RPMI8226 (cell line): ENCODE data around the gene GOPC.
"Not testable (repeated sequence)": the region's sequence is repeated elsewhere in the genome, so short reads cannot be mapped to it uniquely, and the experiment has no call there.

ENCODE experiments used
- DNase-seq: peaks from one replicate; pipeline ENCODE4 v3.0.0-alpha.2; 2015

Gene GOPC

DNA sequence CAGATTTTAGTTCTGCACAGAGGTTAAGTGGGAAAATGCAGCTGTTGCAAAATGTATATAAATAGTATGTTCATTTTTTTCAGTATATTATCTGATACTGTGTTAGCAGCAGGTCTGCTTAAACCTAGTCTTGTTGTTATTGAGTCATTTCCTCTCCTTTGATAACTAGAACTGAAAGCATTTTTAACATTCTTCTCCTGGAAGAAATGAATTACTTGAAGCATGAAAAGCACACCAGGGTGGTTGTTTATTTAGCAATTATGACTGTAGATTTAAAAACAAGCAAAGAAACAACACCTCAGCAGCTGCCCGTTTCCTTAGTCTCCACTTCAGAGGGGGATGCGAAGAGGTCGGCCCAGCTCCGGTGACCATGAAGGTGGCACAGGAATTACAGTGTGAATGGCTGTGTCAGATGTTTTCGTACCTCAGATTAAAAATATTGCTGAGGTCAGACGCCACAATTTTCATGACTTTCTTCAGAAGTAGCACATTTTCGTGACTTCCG is 53.5 kb downstream of the GOPC start:
- DNase-seq = no peak

DNA sequence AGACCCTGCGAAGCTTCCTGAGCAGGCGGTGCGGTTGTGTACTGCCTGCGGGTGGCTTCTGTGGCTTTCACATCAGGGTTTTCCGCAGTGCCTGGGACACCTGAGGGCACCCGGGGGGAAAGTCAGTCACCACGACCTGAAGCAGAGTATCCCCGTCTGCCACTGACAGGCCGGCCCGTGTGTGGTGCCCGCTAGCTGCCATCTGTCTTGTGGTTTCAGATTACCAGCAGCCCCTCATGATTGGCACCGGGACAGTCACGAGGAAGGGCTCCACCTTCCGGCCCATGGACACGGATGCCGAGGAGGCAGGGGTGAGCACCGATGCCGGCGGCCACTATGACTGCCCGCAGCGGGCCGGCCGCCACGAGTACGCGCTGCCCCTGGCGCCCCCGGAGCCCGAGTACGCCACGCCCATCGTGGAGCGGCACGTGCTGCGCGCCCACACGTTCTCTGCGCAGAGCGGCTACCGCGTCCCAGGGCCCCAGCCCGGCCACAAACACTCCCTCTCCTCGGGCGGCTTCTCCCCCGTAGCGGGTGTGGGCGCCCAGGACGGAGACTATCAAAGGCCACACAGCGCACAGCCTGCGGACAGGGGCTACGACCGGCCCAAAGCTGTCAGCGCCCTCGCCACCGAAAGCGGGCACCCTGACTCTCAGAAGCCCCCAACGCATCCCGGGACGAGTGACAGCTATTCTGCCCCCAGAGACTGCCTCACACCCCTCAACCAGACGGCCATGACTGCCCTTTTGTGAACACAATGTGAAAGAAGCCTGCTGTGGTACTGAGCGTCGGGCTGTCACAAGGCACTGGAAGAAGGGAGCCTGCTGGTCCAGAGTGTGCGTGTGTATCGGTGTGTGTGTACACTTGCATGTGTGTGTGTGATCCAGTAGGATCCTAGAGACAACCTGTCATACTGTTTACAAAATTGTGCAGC is 54.4 kb downstream of the GOPC start:
- no peak for DNase-seq

DNA sequence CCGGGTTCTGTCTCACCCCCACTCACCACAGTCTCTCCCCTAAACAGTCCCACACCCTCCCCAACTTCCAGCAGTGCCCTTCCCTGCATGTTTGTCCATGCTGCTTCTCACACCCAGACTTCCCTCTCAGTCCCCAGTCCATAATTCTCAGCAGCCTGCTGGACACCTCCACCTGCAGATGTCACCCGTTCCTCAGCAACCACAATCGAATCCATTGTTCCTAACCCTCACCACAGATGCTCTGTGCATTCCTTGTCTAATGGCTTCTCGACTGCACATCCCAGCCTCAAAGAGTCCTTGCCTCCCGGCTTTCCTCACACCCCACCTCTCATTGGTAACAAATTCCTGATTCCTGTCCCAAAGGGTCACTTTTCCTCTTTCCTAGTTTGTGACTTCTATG is 55.6 kb downstream of the GOPC start:
- DNase-seq = no peak

DNA sequence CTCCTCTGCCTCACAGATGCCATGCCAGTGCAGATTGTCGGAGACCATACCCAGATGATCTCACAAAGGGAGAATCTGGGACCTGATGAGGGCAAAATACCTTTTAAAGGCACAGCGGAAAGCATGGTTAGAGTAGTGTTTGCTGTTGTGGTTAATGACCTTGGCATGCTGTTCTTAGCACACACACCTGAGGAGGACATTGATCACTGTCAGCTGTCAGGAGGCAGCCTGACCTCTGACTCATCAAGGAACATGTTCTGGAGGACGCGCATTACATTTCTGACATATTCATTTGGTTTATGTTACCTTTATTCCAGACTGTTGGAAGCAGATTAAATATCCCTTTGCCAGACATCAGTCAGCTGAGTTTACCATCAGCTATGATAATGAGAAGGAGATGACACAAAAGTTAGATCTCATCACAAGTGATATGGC is 57.1 kb downstream of the GOPC start:
- DNase-seq = no peak

DNA sequence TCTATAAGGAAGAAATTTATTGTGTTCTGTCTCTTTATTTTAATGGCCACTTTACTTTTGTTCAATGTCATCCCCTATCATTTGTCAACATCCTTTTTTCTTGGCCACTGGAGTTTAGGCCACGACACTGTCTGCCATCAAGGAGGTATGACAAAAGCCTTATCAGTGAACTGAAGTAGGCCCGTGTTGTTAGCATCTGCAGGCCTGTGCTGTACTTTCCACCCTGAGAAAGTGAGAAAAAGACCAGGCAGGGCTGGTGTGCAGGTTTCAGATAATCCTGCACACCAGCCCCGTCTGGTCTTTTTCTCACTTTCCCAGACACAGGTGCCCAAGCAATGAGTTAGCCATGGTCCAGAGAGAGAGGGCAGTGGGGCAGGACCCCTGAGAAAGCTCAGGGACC is 57.6 kb downstream of the GOPC start:
- no peak for DNase-seq

DNA sequence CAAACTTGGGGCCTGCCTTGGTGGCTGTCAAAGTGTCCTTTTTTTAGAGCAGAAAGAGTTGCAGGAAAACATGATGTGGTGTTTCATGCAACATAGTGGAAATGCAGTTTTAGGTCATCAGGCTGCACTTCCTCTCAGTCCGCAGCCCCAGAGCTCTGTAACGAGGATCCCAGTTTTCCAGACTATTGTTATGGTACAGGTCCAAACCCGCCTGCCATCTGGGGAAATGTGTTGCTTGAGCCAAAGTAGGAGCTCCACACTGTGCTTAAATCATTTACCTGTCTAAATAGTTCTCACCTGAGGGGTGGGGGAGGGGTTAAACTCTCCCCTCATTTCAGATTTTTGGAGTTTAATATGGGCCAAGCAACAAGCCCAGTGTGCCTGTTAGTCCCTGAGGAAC is 59.8 kb downstream of the GOPC start:
- DNase-seq = no peak

DNA sequence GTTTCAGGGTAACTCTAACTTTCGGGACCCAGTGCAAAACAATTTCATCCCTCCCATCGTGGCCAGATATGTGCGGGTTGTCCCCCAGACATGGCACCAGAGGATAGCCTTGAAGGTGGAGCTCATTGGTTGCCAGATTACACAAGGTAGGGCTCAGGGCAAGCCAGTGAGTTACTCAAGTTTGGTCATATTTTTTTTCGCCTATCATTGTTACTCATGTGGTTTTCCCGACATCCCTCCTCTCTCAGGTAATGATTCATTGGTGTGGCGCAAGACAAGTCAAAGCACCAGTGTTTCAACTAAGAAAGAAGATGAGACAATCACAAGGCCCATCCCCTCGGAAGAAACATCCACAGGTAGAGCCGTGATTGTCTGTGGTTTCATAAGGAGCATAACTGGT is 61.6 kb downstream of the GOPC start:
- no peak for DNase-seq

DNA sequence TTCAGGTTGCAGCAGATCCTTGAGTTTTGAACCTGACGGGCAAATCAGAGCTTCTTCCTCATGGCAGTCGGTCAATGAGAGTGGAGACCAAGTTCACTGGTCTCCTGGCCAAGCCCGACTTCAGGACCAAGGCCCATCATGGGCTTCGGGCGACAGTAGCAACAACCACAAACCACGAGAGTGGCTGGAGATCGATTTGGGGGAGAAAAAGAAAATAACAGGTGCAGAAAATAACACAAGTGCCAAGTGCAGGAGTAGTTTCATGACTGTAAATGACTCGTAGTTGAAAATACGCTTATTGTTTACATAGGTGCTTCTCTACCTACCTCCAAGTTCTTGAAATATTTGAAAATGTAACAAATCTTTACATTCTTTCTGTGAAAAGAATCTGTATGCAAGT is 63.7 kb downstream of the GOPC start:
- no peak for DNase-seq

DNA sequence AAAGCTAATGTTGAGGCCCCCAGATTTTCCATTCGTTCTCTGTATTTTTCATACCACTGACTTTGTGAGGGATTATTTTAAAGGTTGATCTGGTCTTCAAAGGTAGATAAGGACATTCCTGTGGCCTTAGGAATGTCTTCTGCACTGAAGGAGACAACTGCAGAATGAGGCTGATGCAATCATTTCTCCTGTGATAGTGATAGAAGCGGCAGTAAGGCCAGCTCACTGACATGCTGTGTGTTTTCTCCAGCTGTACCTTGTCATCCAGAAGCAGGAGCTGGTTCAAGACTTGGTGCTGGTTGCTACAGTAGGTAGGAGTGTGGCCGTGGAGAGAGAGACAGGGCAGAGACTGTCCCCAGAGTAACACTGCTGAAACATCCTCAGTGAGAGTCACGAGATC is 66.0 kb downstream of the GOPC start:
- no peak for DNase-seq

DNA sequence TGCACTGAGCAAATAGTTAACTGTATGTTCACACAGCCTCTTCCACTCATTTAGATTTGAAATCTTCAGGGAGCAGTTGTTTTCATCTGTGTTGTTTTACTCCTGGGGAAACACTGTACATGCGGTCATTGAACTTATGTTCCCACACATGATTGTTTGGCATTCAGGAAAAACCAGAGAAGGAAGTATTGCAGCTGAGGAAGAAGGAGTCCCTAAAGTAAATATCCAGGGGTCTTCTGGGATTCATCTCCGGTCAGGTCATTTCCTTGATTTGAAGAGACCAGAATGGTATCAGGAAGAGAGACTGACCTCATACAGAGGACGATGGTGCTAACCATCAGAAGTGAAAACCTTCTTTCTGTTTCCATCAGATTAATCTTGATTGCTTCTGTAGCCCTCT is 67.3 kb downstream of the GOPC start:
- DNase-seq = no peak

DNA sequence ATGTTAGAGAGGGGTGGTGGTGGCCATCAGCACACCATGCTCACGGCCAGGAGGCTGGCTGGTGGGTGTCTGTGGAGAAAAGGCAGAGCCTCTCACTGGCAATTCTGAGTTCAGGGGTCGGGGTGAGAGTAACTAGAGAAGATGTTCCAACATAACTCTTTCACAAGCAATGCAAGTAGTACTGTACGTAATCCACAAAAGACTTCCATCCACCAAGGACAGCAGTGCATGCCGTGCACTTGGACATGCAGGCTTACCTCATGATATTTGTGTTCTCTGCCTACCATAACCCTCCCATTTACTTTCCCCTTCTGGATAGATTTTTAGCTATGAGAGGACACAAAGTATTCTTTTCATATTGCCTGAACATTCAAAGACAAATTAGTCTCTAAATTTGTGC is 68.5 kb downstream of the GOPC start:
- DNase-seq = no peak

DNA sequence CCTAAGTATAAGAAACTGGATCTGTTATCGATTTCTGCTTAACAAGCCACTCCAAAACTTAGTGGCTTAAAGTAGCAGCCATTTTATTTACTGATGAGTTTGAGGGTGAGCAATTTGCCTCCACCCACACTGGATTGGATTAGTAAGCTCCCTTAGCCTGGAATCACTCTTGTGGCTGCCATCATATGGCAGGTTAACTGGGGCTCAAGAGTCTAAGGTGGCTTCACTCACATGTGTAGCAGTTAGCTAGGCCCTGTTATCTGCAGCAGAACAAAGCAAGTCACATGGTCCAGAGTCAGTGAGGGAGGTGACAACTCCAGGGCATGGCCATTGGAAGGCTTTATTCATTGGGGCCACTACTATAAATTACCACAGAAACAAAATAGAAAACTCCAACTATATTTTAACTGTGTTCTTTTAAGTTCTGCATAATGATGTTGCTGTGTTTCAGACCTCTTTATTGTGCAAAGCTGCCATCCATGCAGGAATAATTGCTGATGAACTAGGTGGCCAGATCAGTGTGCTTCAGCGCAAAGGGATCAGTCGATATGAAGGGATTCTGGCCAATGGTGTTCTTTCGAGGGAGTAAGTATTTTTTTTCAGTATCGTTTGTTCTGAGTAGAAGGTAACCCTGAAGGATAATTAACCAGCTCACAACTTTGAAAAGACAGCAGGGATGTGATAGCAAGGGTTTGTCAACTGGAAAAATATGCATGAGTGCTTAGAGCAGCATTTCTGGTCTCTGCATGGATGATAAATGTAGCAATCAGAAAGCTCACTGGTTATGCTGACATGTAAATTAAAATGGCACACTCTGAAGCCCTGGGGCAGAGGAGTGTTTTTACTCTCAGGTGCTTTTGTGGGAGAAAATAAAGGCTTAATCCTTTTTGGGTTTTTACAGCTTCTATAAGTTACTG is 70.2 kb downstream of the GOPC start:
- no peak for DNase-seq

DNA sequence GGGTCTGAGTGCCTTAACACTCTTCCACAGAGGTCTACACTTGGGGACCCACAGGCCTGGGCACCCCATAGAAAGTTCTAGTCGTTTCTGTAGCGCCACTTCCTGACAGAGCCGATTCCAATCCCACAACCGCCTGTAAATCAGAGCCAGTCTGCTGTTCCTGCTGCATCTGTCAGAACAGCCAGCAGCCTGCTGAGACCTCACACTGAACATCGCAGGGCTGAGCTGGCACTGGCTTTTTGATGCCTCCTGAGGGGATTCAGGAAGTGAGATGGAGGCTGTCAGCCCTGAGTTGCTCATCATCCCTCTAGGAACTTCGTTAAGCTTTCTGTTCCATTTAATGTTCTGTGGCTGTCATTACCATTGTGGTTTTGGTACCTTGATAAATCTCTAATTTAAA is 71.0 kb downstream of the GOPC start:
- DNase-seq = no peak

DNA sequence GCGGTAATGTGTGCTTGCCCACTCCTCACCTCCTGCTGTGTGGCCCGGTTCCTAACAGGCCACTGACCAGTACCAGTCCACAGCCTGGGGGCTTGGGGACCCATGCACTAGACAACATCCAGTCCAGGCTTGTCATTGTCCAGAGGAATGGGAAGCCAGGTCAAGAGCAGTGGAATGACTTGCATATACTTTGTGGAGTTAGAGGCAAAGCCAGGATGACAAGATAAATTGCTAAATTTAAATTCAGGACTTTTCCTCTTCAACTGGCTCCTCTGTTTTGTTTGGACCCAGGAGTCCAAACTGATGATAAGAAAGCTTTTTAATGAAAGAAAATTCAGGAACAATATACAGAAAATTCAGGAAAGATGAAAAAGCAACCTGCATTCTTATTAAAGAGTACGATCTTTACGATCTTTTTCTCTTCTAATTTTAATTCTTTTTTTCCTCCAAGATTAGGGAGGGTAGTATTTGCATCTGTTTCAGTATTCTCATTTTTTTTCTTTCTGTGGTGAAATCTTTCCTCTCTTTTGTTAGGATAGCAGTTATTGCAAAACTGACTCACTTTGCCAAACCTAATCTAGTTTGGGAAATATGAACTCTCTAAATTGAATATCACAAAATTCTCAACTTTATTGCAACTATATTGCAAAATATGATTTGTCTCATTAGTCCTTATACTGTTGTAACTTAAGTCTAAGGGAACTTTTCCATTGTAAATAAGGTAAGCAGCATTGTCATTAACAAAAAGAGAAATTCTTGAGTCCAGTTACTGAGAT is 71.7 kb downstream of the GOPC start:
- DNase-seq = no peak

DNA sequence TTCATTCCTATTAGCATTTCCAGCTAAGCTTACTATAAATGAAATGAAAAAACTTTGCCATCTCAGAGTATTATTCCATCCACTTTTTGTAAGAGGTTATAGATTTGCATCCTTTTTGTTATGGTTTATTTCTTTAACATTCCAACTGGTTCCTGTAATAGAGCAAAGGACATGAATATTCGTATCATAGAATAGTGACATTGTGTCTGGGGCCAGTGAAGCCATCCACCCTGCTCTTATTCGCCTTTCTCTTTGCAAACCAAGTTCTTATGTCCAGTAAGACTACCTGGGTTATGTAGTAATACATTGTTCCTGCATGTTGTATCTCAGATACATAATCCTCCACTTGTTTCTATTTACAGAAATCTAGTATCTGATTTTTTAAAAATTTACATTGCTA is 76.7 kb downstream of the GOPC start:
- no peak for DNase-seq

DNA sequence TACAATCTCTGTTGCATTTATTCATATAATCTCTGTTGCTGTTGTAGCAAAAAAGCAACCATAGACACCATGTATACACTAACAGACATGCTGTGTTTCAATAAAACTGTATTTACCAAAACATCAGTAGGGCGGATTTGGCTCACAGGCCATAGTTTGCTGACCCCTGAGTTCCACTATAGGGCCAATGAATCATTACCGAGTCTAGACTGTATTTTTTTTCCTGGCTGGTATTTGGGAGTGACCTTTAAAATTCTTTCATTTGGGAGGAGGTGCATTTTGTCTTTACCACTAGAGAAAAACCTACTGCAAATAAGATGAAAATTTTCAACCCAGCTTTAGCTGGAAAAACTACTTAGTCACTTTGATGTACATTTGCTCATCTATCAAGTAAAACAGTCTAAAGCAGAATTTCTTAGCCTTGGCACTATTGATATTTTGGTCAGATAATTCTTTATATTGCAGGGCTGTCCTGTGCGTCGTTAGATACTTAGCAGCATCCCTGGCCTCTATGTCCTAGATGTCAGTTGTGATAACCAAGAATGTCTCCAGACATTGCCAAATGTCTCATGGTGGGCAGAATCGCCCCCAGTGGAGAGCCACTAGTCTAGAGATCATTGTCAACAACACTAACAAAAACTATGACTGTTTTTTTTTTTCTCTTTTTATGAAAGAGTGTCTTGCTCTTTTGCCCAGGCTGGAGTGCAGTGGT is 80.4 kb downstream of the GOPC start:
- no peak for DNase-seq

DNA sequence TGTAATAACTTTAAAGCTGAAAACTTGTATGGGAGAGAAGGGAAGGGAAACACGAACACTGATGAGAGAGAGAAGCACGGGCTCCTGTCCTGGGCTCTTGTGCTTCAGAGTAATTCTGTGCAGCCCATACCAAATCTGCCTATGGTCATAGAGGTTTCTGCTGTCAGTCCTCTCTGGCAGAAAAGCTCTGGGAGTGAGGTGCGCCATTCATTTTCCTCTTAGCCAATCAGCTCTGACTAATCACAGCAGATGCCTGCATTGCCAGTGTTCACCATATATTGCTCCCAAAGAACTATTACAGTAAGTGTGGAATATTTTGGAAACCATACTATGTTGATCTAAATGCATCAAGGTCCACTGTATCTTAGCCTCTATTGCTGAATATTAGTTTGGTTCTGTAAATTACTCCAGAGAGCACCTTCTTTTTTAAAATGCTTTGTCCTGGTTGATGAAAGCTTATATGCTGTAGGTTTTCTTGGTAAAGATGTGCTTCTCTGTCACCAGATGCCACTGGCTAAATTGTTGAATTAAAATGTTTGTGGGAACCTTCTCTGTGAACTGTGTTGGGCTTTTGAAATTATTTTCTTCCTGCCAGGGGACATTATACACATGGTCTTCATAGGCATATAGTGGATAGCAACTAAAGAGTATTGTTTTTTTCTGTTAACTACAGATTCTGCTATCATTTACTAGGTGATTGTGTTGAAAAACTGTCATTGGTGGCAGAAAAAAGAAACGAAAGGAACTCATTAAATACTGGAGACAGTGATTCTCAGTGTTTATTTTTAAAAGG is 81.5 kb downstream of the GOPC start:
- no peak for DNase-seq

DNA sequence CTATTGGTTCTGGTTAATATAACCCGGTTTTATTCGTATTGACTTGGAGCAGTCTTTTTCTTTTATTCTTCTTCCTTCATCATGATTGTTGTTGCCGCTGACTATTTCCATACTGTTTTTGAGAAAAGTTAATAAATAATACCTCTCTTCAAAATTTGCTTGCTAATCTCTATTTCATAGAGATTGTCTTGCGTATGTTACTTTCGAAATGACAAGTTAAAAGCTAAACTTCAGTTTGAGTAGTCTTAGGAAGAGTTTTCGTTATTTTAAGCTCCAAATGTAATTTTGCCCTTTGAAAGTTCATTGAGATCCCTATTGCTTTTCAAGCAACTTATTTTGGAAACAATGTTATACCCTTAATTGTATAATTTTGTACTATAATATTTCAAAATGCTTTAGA is 83.4 kb downstream of the GOPC start:
- no peak for DNase-seq

DNA sequence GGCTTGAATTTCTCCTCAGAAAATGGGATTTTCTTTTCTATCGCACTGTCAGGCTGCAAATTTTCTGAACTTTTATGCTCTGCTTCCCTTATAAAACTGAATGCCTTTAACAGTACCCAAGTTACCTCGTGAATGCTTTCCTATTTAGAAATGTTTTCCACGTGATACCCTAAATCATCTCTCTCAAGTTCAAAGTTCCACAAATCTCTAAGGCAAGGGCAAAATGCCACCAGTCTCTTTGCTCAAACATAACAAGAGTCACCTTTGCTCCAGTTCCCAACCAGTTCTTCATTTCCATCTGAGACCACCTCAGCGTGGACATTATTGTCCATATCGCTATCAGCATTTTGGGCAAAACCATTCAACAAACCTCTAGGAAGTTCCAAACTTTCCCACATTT is 84.3 kb downstream of the GOPC start:
- DNase-seq = not testable (repeated sequence)

DNA sequence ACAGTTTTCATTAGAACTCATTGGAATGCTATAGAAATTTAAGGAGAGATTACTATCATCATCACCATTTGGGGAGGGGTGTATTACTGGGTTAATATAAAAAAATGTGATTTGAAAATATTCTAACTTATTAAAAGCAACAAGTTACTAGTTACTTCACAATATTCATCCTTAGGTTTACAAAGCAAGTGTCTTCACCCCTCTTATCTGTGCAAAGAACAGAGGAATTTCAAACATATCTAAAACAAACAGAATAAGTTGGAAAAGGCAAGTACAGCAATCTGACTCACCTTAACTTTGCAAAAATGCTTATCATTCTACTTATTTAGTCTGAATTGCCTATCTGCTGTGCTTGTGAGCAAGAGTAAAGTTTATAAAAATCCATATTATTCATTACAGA is 87.0 kb downstream of the GOPC start:
- DNase-seq = no peak

DNA sequence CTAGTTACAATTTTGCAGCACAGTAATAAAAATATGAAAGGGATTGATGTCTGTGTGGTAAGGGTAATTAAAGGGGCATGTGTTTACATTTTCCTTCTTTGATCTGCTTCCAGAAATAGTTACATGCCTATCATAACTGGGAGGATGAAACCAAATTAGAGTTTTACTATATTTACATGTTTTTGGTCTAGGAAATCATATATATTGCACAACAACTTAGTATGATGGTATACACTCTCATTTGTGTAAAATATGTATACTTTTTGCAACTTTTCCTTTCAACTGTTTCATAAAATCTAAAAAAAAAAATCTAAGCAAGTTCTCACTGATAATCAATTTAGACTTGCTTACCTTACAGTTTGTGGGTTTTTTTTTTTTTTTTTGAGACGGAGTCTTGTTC is 87.7 kb downstream of the GOPC start:
- DNase-seq = no peak
